PFSK-1 (cell line): Measurements from ENCODE around the gene EFEMP2.

Experiments
- POLR2AphosphoS5 ChIP-seq: IDR thresholded peaks from 2 replicates; pipeline ENCODE4 v1.6.1; 2012; ENCODE audit warnings: low read depth, mild to moderate bottlenecking, control low read depth, low read length, moderate library complexity
- TAF1 ChIP-seq: IDR thresholded peaks from 2 replicates; pipeline ENCODE4 v1.6.1; 2012; ENCODE audit warnings: low read length, control low read depth, borderline replicate concordance; ENCODE audit not compliant: insufficient read depth
- TF ChIP-seq, protein P1 (sequence below), 2 experiments: IDR thresholded peaks; 2 replicates each; pipeline versions ENCODE4 v1.6.1 to v1.8.0; 2011 to 2012; ENCODE audit warnings: low read depth in 2 of 2, low read length in 2 of 2, control low read depth in 1 of 2, inconsistent platforms in 1 of 2, mild to moderate bottlenecking in 1 of 2, moderate library complexity in 1 of 2; ENCODE audit not compliant: insufficient read depth in 1 of 2

DNA sequence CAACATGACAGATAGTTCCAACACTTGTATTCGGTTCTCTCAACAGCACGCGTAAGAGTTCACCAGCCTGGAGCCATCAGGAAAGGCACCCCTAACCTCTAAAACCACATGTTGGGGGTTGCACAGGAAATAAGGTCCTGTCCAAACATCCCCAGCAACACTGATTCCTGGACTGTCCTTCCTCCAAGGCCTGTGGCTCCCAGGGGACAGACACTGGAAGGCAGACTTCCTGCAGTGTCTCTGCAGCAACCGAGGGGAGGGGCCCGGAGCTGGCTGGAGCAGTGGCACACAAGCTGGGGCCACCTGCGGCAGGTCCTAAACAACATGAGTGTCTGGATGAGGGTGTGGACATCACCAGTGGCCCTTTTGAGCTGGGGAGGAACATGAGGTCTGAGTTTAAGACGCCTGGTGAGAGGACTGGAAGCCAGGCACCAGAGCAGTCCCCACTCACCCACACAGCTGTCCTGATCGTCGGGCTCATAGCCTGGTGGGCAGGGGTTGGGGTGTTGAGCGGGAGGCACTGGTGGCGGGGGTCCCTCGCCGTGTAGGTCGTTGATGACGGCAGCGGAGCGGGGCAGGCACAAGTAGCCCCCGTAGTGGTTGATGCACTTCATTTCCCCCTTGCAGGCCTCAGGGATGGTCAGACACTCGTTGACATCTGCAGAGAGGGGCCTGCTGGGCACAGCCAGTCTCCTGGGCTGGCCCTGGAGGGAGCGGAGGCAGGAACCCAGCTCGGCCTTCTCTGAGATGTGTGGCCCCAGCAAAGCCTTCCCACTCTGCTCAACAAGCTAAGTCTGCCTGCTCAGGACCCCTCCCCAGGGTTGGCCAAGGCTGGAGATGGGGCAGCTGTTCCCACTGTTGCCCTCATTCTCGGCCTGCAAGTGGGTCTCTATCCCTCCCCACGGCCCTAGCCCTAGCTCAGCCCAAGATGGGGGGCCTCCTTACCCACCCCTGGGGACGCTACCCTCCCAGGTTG, 1.6 kb downstream of the EFEMP2 start:
- no peak for TF ChIP-seq POLR2AphosphoS5
- TF ChIP-seq, protein P1, sequence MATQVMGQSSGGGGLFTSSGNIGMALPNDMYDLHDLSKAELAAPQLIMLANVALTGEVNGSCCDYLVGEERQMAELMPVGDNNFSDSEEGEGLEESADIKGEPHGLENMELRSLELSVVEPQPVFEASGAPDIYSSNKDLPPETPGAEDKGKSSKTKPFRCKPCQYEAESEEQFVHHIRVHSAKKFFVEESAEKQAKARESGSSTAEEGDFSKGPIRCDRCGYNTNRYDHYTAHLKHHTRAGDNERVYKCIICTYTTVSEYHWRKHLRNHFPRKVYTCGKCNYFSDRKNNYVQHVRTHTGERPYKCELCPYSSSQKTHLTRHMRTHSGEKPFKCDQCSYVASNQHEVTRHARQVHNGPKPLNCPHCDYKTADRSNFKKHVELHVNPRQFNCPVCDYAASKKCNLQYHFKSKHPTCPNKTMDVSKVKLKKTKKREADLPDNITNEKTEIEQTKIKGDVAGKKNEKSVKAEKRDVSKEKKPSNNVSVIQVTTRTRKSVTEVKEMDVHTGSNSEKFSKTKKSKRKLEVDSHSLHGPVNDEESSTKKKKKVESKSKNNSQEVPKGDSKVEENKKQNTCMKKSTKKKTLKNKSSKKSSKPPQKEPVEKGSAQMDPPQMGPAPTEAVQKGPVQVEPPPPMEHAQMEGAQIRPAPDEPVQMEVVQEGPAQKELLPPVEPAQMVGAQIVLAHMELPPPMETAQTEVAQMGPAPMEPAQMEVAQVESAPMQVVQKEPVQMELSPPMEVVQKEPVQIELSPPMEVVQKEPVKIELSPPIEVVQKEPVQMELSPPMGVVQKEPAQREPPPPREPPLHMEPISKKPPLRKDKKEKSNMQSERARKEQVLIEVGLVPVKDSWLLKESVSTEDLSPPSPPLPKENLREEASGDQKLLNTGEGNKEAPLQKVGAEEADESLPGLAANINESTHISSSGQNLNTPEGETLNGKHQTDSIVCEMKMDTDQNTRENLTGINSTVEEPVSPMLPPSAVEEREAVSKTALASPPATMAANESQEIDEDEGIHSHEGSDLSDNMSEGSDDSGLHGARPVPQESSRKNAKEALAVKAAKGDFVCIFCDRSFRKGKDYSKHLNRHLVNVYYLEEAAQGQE (IDR thresholded peaks at IDR 0.05; ENCODE audit: insufficient read depth in 1 of 2, low read depth in 2 of 2, low read length in 2 of 2): no peak
- TF ChIP-seq TAF1: no peak
